GM12878 (cell line): ENCODE results near the gene PAQR9. TPM values are rescaled to one million over a fixed set of nuclear protein-coding genes. Genes with fewer than 3 reads are reported as not detected.

Source experiments
- BACH1 ChIP-seq: fragments of 450-650 bp; IDR thresholded peaks from 2 replicates; pipeline ENCODE4 v1.6.1; 2017; ENCODE audit warnings: mild to moderate bottlenecking, borderline replicate concordance
- BCL11A ChIP-seq: IDR thresholded peaks from 2 replicates; pipeline ENCODE4 v1.6.1; 2011; ENCODE audit warnings: low read depth, low read length
- CBFB ChIP-seq: IDR thresholded peaks from 2 replicates; pipeline ENCODE4 v1.6.1; 2016; ENCODE audit warnings: antibody characterized with exemption, low read depth
- CHD1 ChIP-seq: IDR thresholded peaks from 2 replicates; pipeline ENCODE4 v1.6.1; 2012; ENCODE audit warnings: low read depth, low read length, improper control_type of control experiment
- EP300 ChIP-seq, 2 experiments: fragments of 150-350 bp in 1 of 2; IDR thresholded peaks; 2 replicates each; pipeline ENCODE4 v1.6.1; 2011 to 2012; ENCODE audit warnings: low read depth in 2 of 2, low read length in 2 of 2, borderline replicate concordance in 1 of 2, improper control_type of control experiment in 1 of 2, inconsistent platforms in 1 of 2; ENCODE audit not compliant: control insufficient read depth in 1 of 2
- FOXK2 ChIP-seq: fragments of 450-650 bp; IDR thresholded peaks from 2 replicates; pipeline ENCODE4 v1.6.1; 2017; ENCODE audit warnings: mild to moderate bottlenecking, moderate library complexity
- GATAD2B ChIP-seq: fragments of 450-650 bp; conservative IDR thresholded peaks from 2 replicates; pipeline ENCODE4 v1.6.1; 2017; ENCODE audit warnings: low read depth, mild to moderate bottlenecking, moderate library complexity
- HCFC1 ChIP-seq: fragments of 150-350 bp; IDR thresholded peaks from 2 replicates; pipeline ENCODE4 v1.6.1; 2014; ENCODE audit warnings: low read length
- MXI1 ChIP-seq: fragments of 150-350 bp; IDR thresholded peaks from 2 replicates; pipeline ENCODE4 v1.6.1; 2011; ENCODE audit warnings: low read depth, mild to moderate bottlenecking, inconsistent platforms, low read length, improper control_type of control experiment
- NR2C2 ChIP-seq: IDR thresholded peaks from 2 replicates; pipeline ENCODE4 v1.6.1; 2011; ENCODE audit warnings: borderline replicate concordance, low read depth; ENCODE audit not compliant: control insufficient read depth, insufficient read length
- NR2F1 ChIP-seq: fragments of 450-650 bp; conservative IDR thresholded peaks from 2 replicates; pipeline ENCODE4 v1.6.1; 2017; ENCODE audit warnings: mild to moderate bottlenecking
- SMC3 ChIP-seq: IDR thresholded peaks from 2 replicates; pipeline ENCODE4 v1.6.1; 2011; ENCODE audit warnings: low read length, improper control_type of control experiment, borderline replicate concordance
- SP1 ChIP-seq: IDR thresholded peaks from one replicate; pipeline ENCODE4 v1.6.1; 2011; ENCODE audit warnings: low read depth, low read length
- SREBF2 ChIP-seq: IDR thresholded peaks from 2 replicates; pipeline ENCODE4 v1.6.1; 2012; ENCODE audit warnings: mild to moderate bottlenecking, low read length
- SUPT20H ChIP-seq: IDR thresholded peaks from 2 replicates; pipeline ENCODE4 v1.6.1; 2011; ENCODE audit warnings: low read depth, mild to moderate bottlenecking, low read length, moderate library complexity, borderline replicate concordance; ENCODE audit not compliant: control insufficient read depth
- SUZ12 ChIP-seq: fragments of 200-600 bp; sonication (generic); IDR thresholded peaks from one replicate; pipeline ENCODE4 v1.6.1; 2018; ENCODE audit warnings: antibody characterized with exemption, mild to moderate bottlenecking; ENCODE audit not compliant: unreplicated experiment
- TAF1 ChIP-seq: IDR thresholded peaks from 2 replicates; pipeline ENCODE4 v1.6.1; 2011; ENCODE audit warnings: mild to moderate bottlenecking, low read depth, low read length, borderline replicate concordance
- TBL1XR1 ChIP-seq: IDR thresholded peaks from 2 replicates; pipeline ENCODE4 v1.6.1; 2012; ENCODE audit warnings: low read depth, low read length, improper control_type of control experiment
- YBX1 ChIP-seq: fragments of 450-650 bp; IDR thresholded peaks from 2 replicates; pipeline ENCODE4 v1.6.1; 2016; ENCODE audit warnings: antibody characterized with exemption
- polyA plus RNA-seq, 11 experiments: library from polyadenylated mRNA; depleted of rRNA in 4 of 11; unstranded in 6 of 11; stranded (reverse) in 5 of 11; fragments of >200 nt; fragmentation: Nextera tagmentation in 4 of 11; fragmentation: Illumina TruSeq in 1 of 11; extraction: Ambion mirVana in 4 of 11; extraction: Trizol in 1 of 11; gene quantifications; 1 replicate in 1 of 11; 2 replicates in 10 of 11; pipeline versions ENCODE4 v1.2.1 to v1.2.3, GENCODE V29; 2011 to 2016; ENCODE audit warnings: inconsistent platforms in 2 of 11, missing spikeins in 2 of 11, low read depth in 1 of 11
- total RNA-seq, 4 experiments: library from RNA; depleted of rRNA in 3 of 4; stranded (reverse); fragments of >200 nt in 3 of 4; fragmentation: Illumina TruSeq in 1 of 4; extraction: Trizol in 1 of 4; gene quantifications; 2 replicates each; pipeline versions ENCODE4 v1.2.1 to v1.2.3, GENCODE V29; 2013 to 2021
- TF ChIP-seq, protein P1 (sequence below): IDR thresholded peaks from 2 replicates; pipeline ENCODE4 v1.6.1; 2011; ENCODE audit warnings: borderline replicate concordance, low read depth, mild to moderate bottlenecking, moderate library complexity, low read length; ENCODE audit not compliant: insufficient read depth, poor library complexity, severe bottlenecking
- TF ChIP-seq, protein P2 (sequence below): fragments of 150-350 bp; IDR thresholded peaks from 2 replicates; pipeline ENCODE4 v1.6.1; 2014; ENCODE audit warnings: mild to moderate bottlenecking, low read depth, low read length
- TF ChIP-seq, protein P3 (sequence below): fragments of 150-350 bp; IDR thresholded peaks from 2 replicates; pipeline ENCODE4 v1.6.1; 2016; ENCODE audit warnings: low read depth, low read length
- TF ChIP-seq, protein P4 (sequence below): fragments of 450-650 bp; IDR thresholded peaks from 2 replicates; pipeline ENCODE4 v1.6.1; 2017; ENCODE audit warnings: borderline replicate concordance

Gene PAQR9
- total and polyA plus RNA-seq, 10 of the 15 experiments (the other 5 are each of a cell fraction or from before 2014, with no cell fraction given) = not detected

DNA sequence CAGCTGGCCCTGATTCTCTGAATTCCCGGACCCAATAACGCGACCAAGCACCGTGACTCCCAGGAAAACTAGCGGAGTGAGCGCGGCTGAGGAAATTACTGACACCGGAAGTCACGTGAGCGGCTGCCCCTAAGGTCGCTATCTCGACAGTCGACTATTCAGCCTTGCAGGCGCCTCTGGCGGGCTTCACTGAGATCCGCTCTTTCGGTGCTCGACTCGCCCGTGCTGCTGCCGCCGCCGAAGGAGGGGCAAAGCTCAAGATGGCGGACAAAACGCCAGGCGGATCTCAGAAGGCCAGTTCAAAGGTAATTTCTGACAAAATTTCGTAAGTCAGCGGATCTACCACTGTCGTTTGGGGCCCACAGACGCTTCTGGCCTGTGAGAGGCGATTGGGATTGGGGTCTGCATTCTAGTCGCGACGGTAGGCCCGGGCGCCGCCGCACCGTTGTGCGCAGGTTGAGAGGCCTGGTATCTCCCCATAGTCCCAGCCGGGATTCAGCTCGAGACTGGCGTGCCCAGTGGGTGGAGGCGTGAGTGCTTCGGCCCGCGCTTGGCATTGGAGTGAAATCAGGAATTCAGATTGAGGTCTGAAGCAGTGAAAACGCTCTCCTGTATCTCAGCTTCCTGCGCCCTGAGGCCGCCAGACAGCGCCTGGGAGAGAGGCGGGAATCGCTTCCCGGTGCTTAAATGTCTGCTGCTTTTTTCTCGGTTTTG lies 38.1 kb upstream of the PAQR9 start, which contains the start of gene U2SURP (continued):
- TF ChIP-seq, protein P1, sequence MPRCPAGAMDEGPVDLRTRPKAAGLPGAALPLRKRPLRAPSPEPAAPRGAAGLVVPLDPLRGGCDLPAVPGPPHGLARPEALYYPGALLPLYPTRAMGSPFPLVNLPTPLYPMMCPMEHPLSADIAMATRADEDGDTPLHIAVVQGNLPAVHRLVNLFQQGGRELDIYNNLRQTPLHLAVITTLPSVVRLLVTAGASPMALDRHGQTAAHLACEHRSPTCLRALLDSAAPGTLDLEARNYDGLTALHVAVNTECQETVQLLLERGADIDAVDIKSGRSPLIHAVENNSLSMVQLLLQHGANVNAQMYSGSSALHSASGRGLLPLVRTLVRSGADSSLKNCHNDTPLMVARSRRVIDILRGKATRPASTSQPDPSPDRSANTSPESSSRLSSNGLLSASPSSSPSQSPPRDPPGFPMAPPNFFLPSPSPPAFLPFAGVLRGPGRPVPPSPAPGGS = no peak
- TF ChIP-seq SUPT20H (no peak), SP1 (peak; percentile 72), HCFC1 (peak; percentile 82), NR2C2 (peak; percentile 98), EP300 (IDR thresholded peaks at IDR 0.05; ENCODE audit: borderline replicate concordance in 1 of 2, control insufficient read depth in 1 of 2, low read depth in 2 of 2, low read length in 2 of 2) (peak in 1 of 2 experiments; percentile 31; a peak in 1 of 4 replicates), TAF1 (peak; percentile 75; the same call in 1 of the 2 replicates), GATAD2B (0 out of 2 replicates have a peak, but pooled peaks have one; percentile 51), SMC3 (no peak), SUZ12 (no peak), TBL1XR1 (peak; percentile 87; the same call in 1 of the 2 replicates), BCL11A (0 out of 2 replicates have a peak, but pooled peaks have one; percentile 13), MXI1 (peak; percentile 67; the same call in 1 of the 2 replicates), BACH1 (peak; percentile 38; the same call in 1 of the 2 replicates), YBX1 (no peak), CHD1 (0 out of 2 replicates have a peak, but pooled peaks have one; percentile 83), FOXK2 (no peak; the same call in 1 of the 2 replicates), NR2F1 (peak; percentile 100), CBFB (no peak; the same call in 1 of the 2 replicates), SREBF2 (no peak)
- TF ChIP-seq, protein P2, sequence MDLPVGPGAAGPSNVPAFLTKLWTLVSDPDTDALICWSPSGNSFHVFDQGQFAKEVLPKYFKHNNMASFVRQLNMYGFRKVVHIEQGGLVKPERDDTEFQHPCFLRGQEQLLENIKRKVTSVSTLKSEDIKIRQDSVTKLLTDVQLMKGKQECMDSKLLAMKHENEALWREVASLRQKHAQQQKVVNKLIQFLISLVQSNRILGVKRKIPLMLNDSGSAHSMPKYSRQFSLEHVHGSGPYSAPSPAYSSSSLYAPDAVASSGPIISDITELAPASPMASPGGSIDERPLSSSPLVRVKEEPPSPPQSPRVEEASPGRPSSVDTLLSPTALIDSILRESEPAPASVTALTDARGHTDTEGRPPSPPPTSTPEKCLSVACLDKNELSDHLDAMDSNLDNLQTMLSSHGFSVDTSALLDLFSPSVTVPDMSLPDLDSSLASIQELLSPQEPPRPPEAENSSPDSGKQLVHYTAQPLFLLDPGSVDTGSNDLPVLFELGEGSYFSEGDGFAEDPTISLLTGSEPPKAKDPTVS = no peak
- TF ChIP-seq, protein P3, sequence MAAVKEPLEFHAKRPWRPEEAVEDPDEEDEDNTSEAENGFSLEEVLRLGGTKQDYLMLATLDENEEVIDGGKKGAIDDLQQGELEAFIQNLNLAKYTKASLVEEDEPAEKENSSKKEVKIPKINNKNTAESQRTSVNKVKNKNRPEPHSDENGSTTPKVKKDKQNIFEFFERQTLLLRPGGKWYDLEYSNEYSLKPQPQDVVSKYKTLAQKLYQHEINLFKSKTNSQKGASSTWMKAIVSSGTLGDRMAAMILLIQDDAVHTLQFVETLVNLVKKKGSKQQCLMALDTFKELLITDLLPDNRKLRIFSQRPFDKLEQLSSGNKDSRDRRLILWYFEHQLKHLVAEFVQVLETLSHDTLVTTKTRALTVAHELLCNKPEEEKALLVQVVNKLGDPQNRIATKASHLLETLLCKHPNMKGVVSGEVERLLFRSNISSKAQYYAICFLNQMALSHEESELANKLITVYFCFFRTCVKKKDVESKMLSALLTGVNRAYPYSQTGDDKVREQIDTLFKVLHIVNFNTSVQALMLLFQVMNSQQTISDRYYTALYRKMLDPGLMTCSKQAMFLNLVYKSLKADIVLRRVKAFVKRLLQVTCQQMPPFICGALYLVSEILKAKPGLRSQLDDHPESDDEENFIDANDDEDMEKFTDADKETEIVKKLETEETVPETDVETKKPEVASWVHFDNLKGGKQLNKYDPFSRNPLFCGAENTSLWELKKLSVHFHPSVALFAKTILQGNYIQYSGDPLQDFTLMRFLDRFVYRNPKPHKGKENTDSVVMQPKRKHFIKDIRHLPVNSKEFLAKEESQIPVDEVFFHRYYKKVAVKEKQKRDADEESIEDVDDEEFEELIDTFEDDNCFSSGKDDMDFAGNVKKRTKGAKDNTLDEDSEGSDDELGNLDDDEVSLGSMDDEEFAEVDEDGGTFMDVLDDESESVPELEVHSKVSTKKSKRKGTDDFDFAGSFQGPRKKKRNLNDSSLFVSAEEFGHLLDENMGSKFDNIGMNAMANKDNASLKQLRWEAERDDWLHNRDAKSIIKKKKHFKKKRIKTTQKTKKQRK = peak; percentile 73
- TF ChIP-seq, protein P4, sequence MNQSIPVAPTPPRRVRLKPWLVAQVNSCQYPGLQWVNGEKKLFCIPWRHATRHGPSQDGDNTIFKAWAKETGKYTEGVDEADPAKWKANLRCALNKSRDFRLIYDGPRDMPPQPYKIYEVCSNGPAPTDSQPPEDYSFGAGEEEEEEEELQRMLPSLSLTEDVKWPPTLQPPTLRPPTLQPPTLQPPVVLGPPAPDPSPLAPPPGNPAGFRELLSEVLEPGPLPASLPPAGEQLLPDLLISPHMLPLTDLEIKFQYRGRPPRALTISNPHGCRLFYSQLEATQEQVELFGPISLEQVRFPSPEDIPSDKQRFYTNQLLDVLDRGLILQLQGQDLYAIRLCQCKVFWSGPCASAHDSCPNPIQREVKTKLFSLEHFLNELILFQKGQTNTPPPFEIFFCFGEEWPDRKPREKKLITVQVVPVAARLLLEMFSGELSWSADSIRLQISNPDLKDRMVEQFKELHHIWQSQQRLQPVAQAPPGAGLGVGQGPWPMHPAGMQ = no peak
